Measurements from ENCODE around the gene FXYD1.

FXYD1 gene

DNA sequence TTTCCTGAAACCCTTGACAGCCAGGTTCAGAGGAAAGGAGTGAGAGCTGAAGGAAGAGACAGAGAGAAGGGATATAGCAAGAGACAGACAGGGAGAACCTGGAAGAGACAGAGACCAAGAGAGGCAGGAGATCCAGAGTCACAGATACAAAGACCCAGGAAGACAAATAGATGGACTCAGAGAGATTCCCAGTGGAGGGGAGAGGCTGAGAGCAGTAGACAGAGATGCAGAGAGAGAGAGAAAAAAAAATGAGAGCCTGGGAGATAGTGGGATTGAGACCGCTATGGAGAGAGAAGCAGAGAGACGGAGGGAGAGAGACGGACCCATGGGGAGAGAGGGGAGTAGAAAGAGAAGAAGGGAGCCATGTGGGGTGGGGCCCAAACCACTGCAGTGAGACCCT is 5.2 kb downstream of the FXYD1 start:
- H3K27ac ChIP-seq = no peak overlapping the region
- TF ChIP-seq, protein P1, sequence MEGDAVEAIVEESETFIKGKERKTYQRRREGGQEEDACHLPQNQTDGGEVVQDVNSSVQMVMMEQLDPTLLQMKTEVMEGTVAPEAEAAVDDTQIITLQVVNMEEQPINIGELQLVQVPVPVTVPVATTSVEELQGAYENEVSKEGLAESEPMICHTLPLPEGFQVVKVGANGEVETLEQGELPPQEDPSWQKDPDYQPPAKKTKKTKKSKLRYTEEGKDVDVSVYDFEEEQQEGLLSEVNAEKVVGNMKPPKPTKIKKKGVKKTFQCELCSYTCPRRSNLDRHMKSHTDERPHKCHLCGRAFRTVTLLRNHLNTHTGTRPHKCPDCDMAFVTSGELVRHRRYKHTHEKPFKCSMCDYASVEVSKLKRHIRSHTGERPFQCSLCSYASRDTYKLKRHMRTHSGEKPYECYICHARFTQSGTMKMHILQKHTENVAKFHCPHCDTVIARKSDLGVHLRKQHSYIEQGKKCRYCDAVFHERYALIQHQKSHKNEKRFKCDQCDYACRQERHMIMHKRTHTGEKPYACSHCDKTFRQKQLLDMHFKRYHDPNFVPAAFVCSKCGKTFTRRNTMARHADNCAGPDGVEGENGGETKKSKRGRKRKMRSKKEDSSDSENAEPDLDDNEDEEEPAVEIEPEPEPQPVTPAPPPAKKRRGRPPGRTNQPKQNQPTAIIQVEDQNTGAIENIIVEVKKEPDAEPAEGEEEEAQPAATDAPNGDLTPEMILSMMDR (conservative IDR thresholded peaks at IDR 0.05; ENCODE audit: low read depth) = no peak
- CTCF ChIA-PET = interaction anchor here (0.6 kb wide), 2 partner anchors 75 to 124 kb away, joined by 3 to 4 read pairs; no protein-coding TSS in a partner anchor
- no peak for DNase-seq (ENCODE audit: low spot score)
- POLR2A ChIA-PET (ENCODE audit: low non-redundant PET) = no interaction called here

- DNase-seq (ENCODE audit: low spot score) = no peak
- CTCF ChIA-PET = interaction anchor here (0.6 to 0.8 kb wide), 2 partner anchors 9 to 76 kb away, joined by 3 read pairs; no protein-coding TSS in a partner anchor
- POLR2A ChIA-PET (ENCODE audit: low non-redundant PET) = interaction anchor here (0.9 kb wide), 1 partner anchor 10 kb away, joined by 3 read pairs; no protein-coding TSS in a partner anchor
- TF ChIP-seq, protein P1 (conservative IDR thresholded peaks at IDR 0.05; ENCODE audit: low read depth) = no peak
- no peak overlapping the region for H3K27ac ChIP-seq
These were observed 5.6 kb downstream of the FXYD1 start for GRCh38 chr19:35144259-35144599.

GRCh38 chr19:35144600-35145436 is 6.2 kb downstream of the FXYD1 start:
- H3K27ac ChIP-seq = no peak overlapping the region
- peak; percentile 91 for DNase-seq (ENCODE audit: low spot score)
- POLR2A ChIA-PET (ENCODE audit: low non-redundant PET) = interaction anchor here (0.9 kb wide), 1 partner anchor 9 kb away, joined by 3 read pairs; no protein-coding TSS in a partner anchor
- CTCF ChIA-PET = interaction anchor here (0.8 to 1.6 kb wide), 2 partner anchors 9 to 10 kb away, joined by 3 to 8 read pairs; partner anchors contain the start of gene FXYD5
- TF ChIP-seq, protein P1 (conservative IDR thresholded peaks at IDR 0.05; ENCODE audit: low read depth) = no peak

DNA sequence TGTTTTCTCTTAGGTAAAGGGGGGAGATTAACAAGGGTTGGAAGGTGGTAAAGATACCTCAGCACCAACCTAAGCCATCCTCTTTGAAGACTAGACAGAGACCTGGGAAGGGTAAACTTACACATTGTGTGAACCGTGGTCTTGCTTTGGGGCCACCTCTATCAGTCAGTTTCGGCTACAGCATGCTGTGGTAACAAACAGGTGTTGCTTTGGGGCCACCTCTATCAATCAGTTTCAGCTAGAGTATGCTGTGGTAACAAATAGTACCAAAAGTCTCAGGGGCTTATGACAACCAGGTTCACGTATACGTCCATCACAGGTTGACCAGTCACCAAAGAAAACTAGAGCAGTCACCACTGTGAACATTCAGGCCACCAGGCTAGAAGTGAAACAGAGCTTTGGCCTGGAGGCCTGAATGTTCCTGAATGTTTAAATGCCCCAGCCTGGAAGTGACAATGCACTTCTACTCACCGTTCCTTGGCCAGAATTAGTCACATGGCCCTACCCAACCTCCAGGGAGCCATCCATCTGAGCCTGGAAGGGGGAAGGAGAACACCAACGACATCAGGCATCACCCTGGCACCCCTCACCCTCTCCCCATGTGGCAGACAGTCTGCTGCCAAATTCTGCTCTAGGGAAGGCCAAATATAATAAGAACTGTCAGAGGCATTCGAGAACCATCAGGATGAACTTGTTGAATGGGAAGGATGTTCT is 8.3 kb downstream of the FXYD1 start:
- H3K27ac ChIP-seq = no peak overlapping the region
- TF ChIP-seq, protein P1 (conservative IDR thresholded peaks at IDR 0.05; ENCODE audit: low read depth) = no peak
- CTCF ChIA-PET = no interaction called here
- DNase-seq (ENCODE audit: low spot score) = no peak
- POLR2A ChIA-PET (ENCODE audit: low non-redundant PET) = no interaction called here

DNA sequence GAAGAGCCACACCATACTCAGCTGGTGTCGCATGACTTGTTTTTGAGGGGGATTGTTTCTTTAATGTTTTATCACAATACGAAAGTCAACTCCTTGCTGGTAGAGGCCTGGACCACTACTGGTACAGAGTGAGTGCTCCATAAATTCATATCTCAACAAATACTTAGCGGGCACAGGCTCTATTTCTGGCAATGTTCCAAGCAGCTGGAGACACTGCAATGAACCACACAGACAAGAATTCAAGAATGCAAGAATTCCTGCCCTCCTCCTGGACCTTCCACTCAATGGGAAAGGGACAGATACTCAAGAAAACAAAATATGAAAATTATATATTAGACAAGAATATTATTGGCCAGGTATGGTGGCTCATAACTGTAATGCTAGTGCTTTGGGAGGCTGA is 10.8 kb downstream of the FXYD1 start:
- TF ChIP-seq, protein P1 (conservative IDR thresholded peaks at IDR 0.05; ENCODE audit: low read depth) = no peak
- ChIA-PET CTCF (no interaction called here), POLR2A (ENCODE audit: low non-redundant PET) (no interaction called here)
- H3K27ac ChIP-seq = no peak overlapping the region
- DNase-seq (ENCODE audit: low spot score) = no peak

GRCh38 chr19:35150445-35150844 is 11.8 kb downstream of the FXYD1 start:
- H3K27ac ChIP-seq = no peak overlapping the region
- ChIA-PET CTCF (interaction anchor here (0.6 kb wide), 1 partner anchor 55 kb away, joined by 3 read pairs; no protein-coding TSS in a partner anchor), POLR2A (ENCODE audit: low non-redundant PET) (no interaction called here)
- TF ChIP-seq, protein P1 (conservative IDR thresholded peaks at IDR 0.05; ENCODE audit: low read depth) = no peak
- no peak for DNase-seq (ENCODE audit: low spot score)
